SU-DHL-6 (cell line): ENCODE results near the gene CNOT4.

ENCODE experiments used
- H2AFZ ChIP-seq: fragments of 200-600 bp; sonication (generic); 2 replicates; pipeline ENCODE4 v1.6.1; 2014; ENCODE audit warnings: low read depth, mild to moderate bottlenecking, moderate library complexity, mixed read lengths, antibody characterized with exemption, low read length; ENCODE audit not compliant: severe bottlenecking
- H3F3A ChIP-seq: fragments of 200-600 bp; shearing (Covaris generic); 2 replicates; pipeline ENCODE4 v1.6.0; 2016; ENCODE audit warnings: antibody characterized with exemption, mild to moderate bottlenecking; ENCODE audit not compliant: insufficient read depth
- H3K27ac ChIP-seq: fragments of 200-600 bp; sonication (generic); 2 replicates; pipeline ENCODE4 v1.5.1; 2016; ENCODE audit warnings: low read depth, mild to moderate bottlenecking, low read length, moderate library complexity, mixed read lengths
- H3K27me3 ChIP-seq: fragments of 200-600 bp; sonication (generic), shearing (Covaris generic); 2 replicates; pipeline ENCODE4 v1.6.0; 2014; ENCODE audit warnings: mild to moderate bottlenecking, low read length
- H3K36me3 ChIP-seq: fragments of 200-600 bp; sonication (generic); 2 replicates; pipeline ENCODE4 v1.6.1; 2014; ENCODE audit warnings: mild to moderate bottlenecking, low read length, mixed read lengths
- H3K4me2 ChIP-seq: fragments of 300-600, 200-600 bp; shearing (Covaris generic), sonication (generic); 2 replicates; pipeline ENCODE4 v1.6.0; 2014; ENCODE audit warnings: low read length, low read depth, mild to moderate bottlenecking; ENCODE audit not compliant: poor library complexity, severe bottlenecking
- H3K4me3 ChIP-seq: fragments of 200-600 bp; sonication (generic); 2 replicates; pipeline ENCODE4 v1.5.1; 2014; ENCODE audit warnings: antibody characterized with exemption, low read length, mild to moderate bottlenecking, mixed read lengths; ENCODE audit not compliant: insufficient read depth, poor library complexity, severe bottlenecking
- H3K79me2 ChIP-seq: fragments of 200-600 bp; sonication (generic); 2 replicates; pipeline ENCODE4 v1.6.1; 2014; ENCODE audit warnings: mild to moderate bottlenecking, low read length, moderate library complexity; ENCODE audit not compliant: insufficient read depth
- H3K9ac ChIP-seq: fragments of 200-600 bp; sonication (generic); 2 replicates; pipeline ENCODE4 v1.7.0; 2014; ENCODE audit warnings: mild to moderate bottlenecking, low read length
- H3K9me2 ChIP-seq: fragments of 200-600 bp; sonication (generic); replicated peaks from 2 replicates; pipeline ENCODE4 v1.6.1; 2014; ENCODE audit warnings: low read length; ENCODE audit not compliant: insufficient read depth
- H3K9me3 ChIP-seq: fragments of 200-600 bp; sonication (generic); 2 replicates; pipeline ENCODE4 v1.6.1; 2014; ENCODE audit warnings: low read length, mixed read lengths; ENCODE audit not compliant: insufficient read depth
- H4K20me1 ChIP-seq: fragments of 200-600 bp; sonication (generic); 2 replicates; pipeline ENCODE4 v1.6.1; 2014; ENCODE audit warnings: low read depth, mild to moderate bottlenecking, antibody characterized with exemption, low read length, moderate library complexity, mixed read lengths
- CTCF ChIP-seq: fragments of 200-600 bp; sonication (generic); IDR thresholded peaks from one replicate; pipeline ENCODE4 v1.5.1; 2017; ENCODE audit warnings: antibody characterized with exemption, mild to moderate bottlenecking, low read length, moderate library complexity; ENCODE audit not compliant: insufficient read depth, poor library complexity, severe bottlenecking
- EZH2phosphoT487 ChIP-seq: fragments of 200-600 bp; sonication (generic), shearing (Covaris generic); conservative IDR thresholded peaks from 2 replicates; pipeline ENCODE4 v1.6.1; 2018; ENCODE audit warnings: mild to moderate bottlenecking, antibody characterized with exemption, low read length, moderate library complexity, mixed read lengths

CNOT4 gene

GRCh38 chr7:135337506-135337905 is 172.4 kb downstream of the CNOT4 start:
- no peaks in the 10 kb centered on the region for H3F3A ChIP-seq
- H3K9me2 ChIP-seq = no peaks in the 10 kb centered on the region
- no peaks in the 10 kb centered on the region for H4K20me1 ChIP-seq
- TF ChIP-seq EZH2phosphoT487 (no peak), CTCF (no peak)
- H3K27ac ChIP-seq = no peak overlapping the region
- no peaks in the 10 kb centered on the region for H3K36me3 ChIP-seq
- H3K4me3 ChIP-seq = no peak overlapping the region
- H3K79me2 ChIP-seq = no peaks in the 10 kb centered on the region
- H3K9ac ChIP-seq = no peak overlapping the region
- no peaks in the 10 kb centered on the region for H3K27me3 ChIP-seq
- no peak overlapping the region for H3K4me2 ChIP-seq
- H3K9me3 ChIP-seq = no peaks in the 10 kb centered on the region
- H2AFZ ChIP-seq = no peak overlapping the region

GRCh38 chr7:135335628-135336139 is 174.2 kb downstream of the CNOT4 start:
- Histone ChIP-seq H3K4me2 (no peak overlapping the region), H3K27ac (no peak overlapping the region), H3K9me3 (no peaks in the 10 kb centered on the region), H4K20me1 (no peaks in the 10 kb centered on the region), H3K79me2 (no peaks in the 10 kb centered on the region), H3F3A (no peaks in the 10 kb centered on the region), H3K9me2 (no peaks in the 10 kb centered on the region), H2AFZ (no peak overlapping the region), H3K4me3 (no peak overlapping the region), H3K9ac (no peak overlapping the region), H3K36me3 (no peaks in the 10 kb centered on the region), H3K27me3 (no peaks in the 10 kb centered on the region)
- TF ChIP-seq EZH2phosphoT487 (no peak), CTCF (peak; percentile 42)

GRCh38 chr7:135334830-135335543 is 174.9 kb downstream of the CNOT4 start:
- Histone ChIP-seq H3K27me3 (no peaks in the 10 kb centered on the region), H3K36me3 (no peaks in the 10 kb centered on the region), H3K9ac (no peak overlapping the region), H4K20me1 (no peaks in the 10 kb centered on the region), H3K4me3 (no peak overlapping the region), H3K27ac (no peak overlapping the region), H3K9me3 (no peaks in the 10 kb centered on the region), H2AFZ (no peak overlapping the region), H3K79me2 (no peaks in the 10 kb centered on the region), H3K9me2 (no peaks in the 10 kb centered on the region), H3K4me2 (no peak overlapping the region), H3F3A (no peaks in the 10 kb centered on the region)
- TF ChIP-seq EZH2phosphoT487 = no peak
- no peak for TF ChIP-seq CTCF
